IMR-90 (cell line): ENCODE results near the gene BCL11A. TPM values are rescaled to one million over a fixed set of nuclear protein-coding genes. Genes with fewer than 3 reads are reported as not detected.

Experiments used
- ATAC-seq: fragments of 200-7000 bp; cut with Tn5 transposase; 2 replicates; pipeline ENCODE4 v1.9.1; 2020; ENCODE audit warnings: low read depth, mild to moderate bottlenecking, moderate library complexity
- BruUV-seq: library from RNA; stranded (reverse); fragments of 400-500 nt; replicated peaks from 2 replicates; lab custom pipeline; 2021; lab: Mats Ljungman, UMichigan
- CTCF ChIA-PET: fragments of 300-600 bp; formaldehyde crosslinking; extraction: SDS; loops from one replicate; lab custom pipeline; 2021; ENCODE audit warnings: antibody characterized with exemption; lab: Yijun Ruan, JAX
- POLR2A ChIA-PET: fragments of 300-600 bp; sonication (Branson Sonifier 250); formaldehyde crosslinking; loops from one replicate; lab custom pipeline; 2022; ENCODE audit warnings: antibody characterized with exemption; ENCODE audit not compliant: unreplicated experiment; lab: Charles Lee
- DNase-seq: peaks from one replicate; pipeline ENCODE4 v3.0.0; 2013
- H2AFZ ChIP-seq: replicated peaks from 2 replicates; pipeline ENCODE3; 2013; ENCODE audit warnings: low read length, mild to moderate bottlenecking; ENCODE audit not compliant: poor library complexity
- H2AK5ac ChIP-seq: 2 replicates; pipeline ENCODE4 v1.6.1; 2013; ENCODE audit warnings: low read depth, low read length, inconsistent platforms
- H2AK9ac ChIP-seq: replicated peaks from 2 replicates; pipeline ENCODE3; 2013; ENCODE audit warnings: mild to moderate bottlenecking, low read depth, low read length, moderate library complexity; ENCODE audit not compliant: poor library complexity
- H2BK120ac ChIP-seq: 2 replicates; pipeline ENCODE4 v1.6.1; 2013; ENCODE audit warnings: low read depth, low read length, inconsistent platforms
- H2BK15ac ChIP-seq: 3 replicates; pipeline ENCODE4 v1.6.1; 2013; ENCODE audit warnings: low read depth, low read length, inconsistent platforms
- H2BK20ac ChIP-seq: 2 replicates; pipeline ENCODE4 v1.6.1; 2013; ENCODE audit warnings: low read depth, mild to moderate bottlenecking, inconsistent platforms, low read length, moderate library complexity
- H2BK5ac ChIP-seq: 2 replicates; pipeline ENCODE4 v1.6.1; 2013; ENCODE audit warnings: mild to moderate bottlenecking, low read depth, low read length, inconsistent platforms; ENCODE audit not compliant: poor library complexity, severe bottlenecking
- H3K14ac ChIP-seq: replicated peaks from 2 replicates; pipeline ENCODE4 v1.6.1; 2013; ENCODE audit warnings: low read depth, low read length, inconsistent platforms
- H3K18ac ChIP-seq: 2 replicates; pipeline ENCODE4 v1.6.1; 2013; ENCODE audit warnings: low read depth, low read length, control low read depth
- H3K23ac ChIP-seq: 2 replicates; pipeline ENCODE4 v1.6.1; 2013; ENCODE audit warnings: low read depth, low read length, inconsistent platforms
- H3K27ac ChIP-seq: 2 replicates; pipeline ENCODE4 v1.5.1; 2013; ENCODE audit warnings: mild to moderate bottlenecking, control low read depth, low read length; ENCODE audit not compliant: insufficient read depth
- H3K27me3 ChIP-seq: 2 replicates; pipeline ENCODE4 v1.6.1; 2013; ENCODE audit warnings: low read length; ENCODE audit not compliant: control insufficient read depth, insufficient read depth
- H3K36me3 ChIP-seq: 2 replicates; pipeline ENCODE4 v1.6.1; 2013; ENCODE audit warnings: low read length, mixed read lengths; ENCODE audit not compliant: control insufficient read depth, insufficient read depth
- H3K4ac ChIP-seq: 2 replicates; pipeline ENCODE4 v1.6.1; 2013; ENCODE audit warnings: low read depth, low read length, inconsistent platforms
- H3K4me1 ChIP-seq: 2 replicates; pipeline ENCODE4 v1.6.1; 2013; ENCODE audit warnings: low read length, mixed read lengths; ENCODE audit not compliant: control insufficient read depth, insufficient read depth
- H3K4me2 ChIP-seq: 2 replicates; pipeline ENCODE4 v1.6.1; 2013; ENCODE audit warnings: low read depth, mild to moderate bottlenecking, control low read depth, low read length, moderate library complexity
- H3K4me3 ChIP-seq: 2 replicates; pipeline ENCODE4 v1.5.1; 2013; ENCODE audit warnings: low read depth, mild to moderate bottlenecking, control low read depth, low read length, moderate library complexity; ENCODE audit not compliant: insufficient read depth
- H3K56ac ChIP-seq: 2 replicates; pipeline ENCODE4 v1.6.1; 2013; ENCODE audit warnings: low read length, inconsistent platforms; ENCODE audit not compliant: insufficient read depth; ENCODE audit errors: extremely low read depth
- H3K79me1 ChIP-seq, 2 experiments: 2 replicates each; pipeline ENCODE4 v1.6.1; 2013; ENCODE audit warnings: low read length in 2 of 2, inconsistent platforms in 1 of 2, low read depth in 1 of 2
- H3K9ac ChIP-seq: 2 replicates; pipeline ENCODE4 v1.6.1; 2013; ENCODE audit warnings: low read depth, low read length, control low read depth
- H3K9me1 ChIP-seq: 2 replicates; pipeline ENCODE4 v1.6.1; 2013; ENCODE audit warnings: low read length, inconsistent platforms; ENCODE audit not compliant: insufficient read depth
- H3K9me3 ChIP-seq: 2 replicates; pipeline ENCODE4 v1.6.1; 2013; ENCODE audit warnings: low read length; ENCODE audit not compliant: control insufficient read depth, insufficient read depth
- H4K20me1 ChIP-seq: 2 replicates; pipeline ENCODE4 v1.6.1; 2013; ENCODE audit warnings: low read length, inconsistent platforms; ENCODE audit not compliant: insufficient read depth
- H4K5ac ChIP-seq: 2 replicates; pipeline ENCODE4 v1.6.1; 2013; ENCODE audit warnings: mild to moderate bottlenecking, low read depth, low read length, control low read depth
- H4K8ac ChIP-seq, 2 experiments: 2 replicates each; pipeline ENCODE4 v1.6.1; 2013; ENCODE audit warnings: low read depth in 2 of 2, low read length in 2 of 2, control low read depth in 1 of 2, inconsistent platforms in 1 of 2
- H4K91ac ChIP-seq: 2 replicates; pipeline ENCODE4 v1.6.1; 2013; ENCODE audit warnings: low read depth, low read length, inconsistent platforms; ENCODE audit not compliant: insufficient read depth
- BHLHE40 ChIP-seq: fragments of 150-350 bp; IDR thresholded peaks from 2 replicates; pipeline ENCODE4 v1.6.1; 2016; ENCODE audit warnings: mild to moderate bottlenecking, low read depth, low read length
- CEBPB ChIP-seq: IDR thresholded peaks from 2 replicates; pipeline ENCODE4 v1.6.1; 2012; ENCODE audit warnings: low read depth, low read length, improper control_type of control experiment
- CHD1 ChIP-seq: IDR thresholded peaks from 2 replicates; pipeline ENCODE4 v1.6.1; 2012; ENCODE audit warnings: low read depth, low read length, improper control_type of control experiment
- ELK1 ChIP-seq: fragments of 150-350 bp; IDR thresholded peaks from 2 replicates; pipeline ENCODE4 v1.6.1; 2016; ENCODE audit warnings: low read depth, mild to moderate bottlenecking, low read length, moderate library complexity, borderline replicate concordance
- FOS ChIP-seq: fragments of 150-350 bp; IDR thresholded peaks from 2 replicates; pipeline ENCODE4 v1.6.1; 2016; ENCODE audit warnings: low read depth, low read length
- MXI1 ChIP-seq: IDR thresholded peaks from 2 replicates; pipeline ENCODE4 v1.6.1; 2012; ENCODE audit warnings: low read depth, mild to moderate bottlenecking, low read length, moderate library complexity, borderline replicate concordance
- NFE2L2 ChIP-seq: fragments of 150-350 bp; IDR thresholded peaks from 2 replicates; pipeline ENCODE4 v1.6.1; 2016; ENCODE audit warnings: low read depth, mild to moderate bottlenecking, low read length
- RAD21 ChIP-seq: IDR thresholded peaks from 2 replicates; pipeline ENCODE4 v1.6.1; 2012; ENCODE audit warnings: low read length, improper control_type of control experiment
- RFX5 ChIP-seq: IDR thresholded peaks from 2 replicates; pipeline ENCODE4 v1.8.0; 2012; ENCODE audit warnings: low read depth, mild to moderate bottlenecking, low read length, moderate library complexity
- SMC3 ChIP-seq: fragments of 150-350 bp; IDR thresholded peaks from 2 replicates; pipeline ENCODE4 v1.6.1; 2016; ENCODE audit warnings: low read depth, mild to moderate bottlenecking, antibody characterized with exemption, low read length, moderate library complexity
- dilution Hi-C: fragments of 300-500 bp; cut with HindIII; formaldehyde crosslinking; loops from one replicate; pipeline ENCODE4 v1.14.3; 2018; ENCODE audit warnings: low sequenced_read_pairs; ENCODE audit not compliant: unreplicated experiment
- in situ Hi-C: fragments of 300-500 bp; cut with MboI; formaldehyde crosslinking; loops from 3 replicates; pipeline ENCODE4 v1.14.3; 2019; ENCODE audit warnings: low sequenced_read_pairs, inconsistent platforms, mixed read lengths
- intact Hi-C: fragments of 100-400 bp; cut with micrococcal nuclease; formaldehyde crosslinking; loops from 2 replicates; pipeline ENCODE4 v1.10.0; 2022
- polyA plus RNA-seq, 3 experiments: library from polyadenylated mRNA; depleted of rRNA; stranded (reverse); fragments of >200 nt; gene quantifications; 2 replicates each; pipeline ENCODE4 v1.2.3, GENCODE V29; 2012; ENCODE audit warnings: low replicate concordance in 1 of 3
- total RNA-seq: library from RNA; depleted of rRNA; stranded (reverse); fragments of >200 nt; gene quantifications from 2 replicates; pipeline ENCODE4 v1.2.3, GENCODE V29; 2012
- TF ChIP-seq, protein P1 (sequence below): fragments of 150-350 bp; IDR thresholded peaks from 2 replicates; pipeline ENCODE4 v1.6.1; 2017; ENCODE audit warnings: mild to moderate bottlenecking, antibody characterized with exemption, low read length, low read depth
- TF ChIP-seq, protein P2 (sequence below): conservative IDR thresholded peaks from 2 replicates; pipeline ENCODE4 v1.5.1; 2012; ENCODE audit warnings: mild to moderate bottlenecking, low read depth, low read length, improper control_type of control experiment

Gene BCL11A
- total and polyA plus RNA-seq, 2 of the 4 experiments (the other 2 are of a cell fraction), result 1.0 to 1.1 TPM

GRCh38 chr2:60589104-60589503 lies 35.6 kb upstream of the BCL11A start:
- Histone ChIP-seq H4K91ac (no peak overlapping the region), H3K9me3 (no peaks in the 10 kb centered on the region), H3K23ac (no peak overlapping the region), H3K56ac (no peak overlapping the region), H2BK120ac (no peak overlapping the region), H3K18ac (no peak overlapping the region), H3K4ac (no peak overlapping the region), H2BK5ac (no peak overlapping the region), H2BK20ac (no peak overlapping the region), H3K27me3 (no peaks in the 10 kb centered on the region; the same call in 1 of the 2 replicates), H3K27ac (no peak overlapping the region), H3K79me1 (no peaks in the 10 kb centered on the region), H2BK15ac (no peak overlapping the region), H4K8ac (no peak overlapping the region), H3K4me1 (no peaks in the 10 kb centered on the region), H4K5ac (no peak overlapping the region), H3K9ac (no peak overlapping the region), H3K4me2 (no peak overlapping the region), H2AFZ (no peak overlapping the region), H2AK5ac (no peak overlapping the region), H3K4me3 (no peak overlapping the region), H4K20me1 (no peaks in the 10 kb centered on the region), H2AK9ac (no peak overlapping the region), H3K14ac (no peak overlapping the region), H3K36me3 (no peaks in the 10 kb centered on the region), H3K9me1 (no peaks in the 10 kb centered on the region)
- no TSS peak for BruUV-seq
- CTCF ChIA-PET, result no interaction called here
- TF ChIP-seq NFE2L2 (no peak), SMC3 (no peak), CHD1 (no peak), RFX5 (no peak), CEBPB (no peak), ELK1 (no peak), FOS (no peak), BHLHE40 (no peak), RAD21 (no peak), MXI1 (no peak)
- TF ChIP-seq, protein P1, sequence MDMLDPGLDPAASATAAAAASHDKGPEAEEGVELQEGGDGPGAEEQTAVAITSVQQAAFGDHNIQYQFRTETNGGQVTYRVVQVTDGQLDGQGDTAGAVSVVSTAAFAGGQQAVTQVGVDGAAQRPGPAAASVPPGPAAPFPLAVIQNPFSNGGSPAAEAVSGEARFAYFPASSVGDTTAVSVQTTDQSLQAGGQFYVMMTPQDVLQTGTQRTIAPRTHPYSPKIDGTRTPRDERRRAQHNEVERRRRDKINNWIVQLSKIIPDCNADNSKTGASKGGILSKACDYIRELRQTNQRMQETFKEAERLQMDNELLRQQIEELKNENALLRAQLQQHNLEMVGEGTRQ, result no peak
- TF ChIP-seq, protein P2, sequence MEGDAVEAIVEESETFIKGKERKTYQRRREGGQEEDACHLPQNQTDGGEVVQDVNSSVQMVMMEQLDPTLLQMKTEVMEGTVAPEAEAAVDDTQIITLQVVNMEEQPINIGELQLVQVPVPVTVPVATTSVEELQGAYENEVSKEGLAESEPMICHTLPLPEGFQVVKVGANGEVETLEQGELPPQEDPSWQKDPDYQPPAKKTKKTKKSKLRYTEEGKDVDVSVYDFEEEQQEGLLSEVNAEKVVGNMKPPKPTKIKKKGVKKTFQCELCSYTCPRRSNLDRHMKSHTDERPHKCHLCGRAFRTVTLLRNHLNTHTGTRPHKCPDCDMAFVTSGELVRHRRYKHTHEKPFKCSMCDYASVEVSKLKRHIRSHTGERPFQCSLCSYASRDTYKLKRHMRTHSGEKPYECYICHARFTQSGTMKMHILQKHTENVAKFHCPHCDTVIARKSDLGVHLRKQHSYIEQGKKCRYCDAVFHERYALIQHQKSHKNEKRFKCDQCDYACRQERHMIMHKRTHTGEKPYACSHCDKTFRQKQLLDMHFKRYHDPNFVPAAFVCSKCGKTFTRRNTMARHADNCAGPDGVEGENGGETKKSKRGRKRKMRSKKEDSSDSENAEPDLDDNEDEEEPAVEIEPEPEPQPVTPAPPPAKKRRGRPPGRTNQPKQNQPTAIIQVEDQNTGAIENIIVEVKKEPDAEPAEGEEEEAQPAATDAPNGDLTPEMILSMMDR, result no peak
- intact Hi-C loops (loop anchor here (10.0 kb wide), 1 partner anchor 1284 kb away; no protein-coding TSS in a partner anchor), dilution Hi-C loops (no loop called here), in situ Hi-C loops (loop anchor here (25.0 kb wide), 1 partner anchor 1827 kb away; no protein-coding TSS in a partner anchor)
- no peak for DNase-seq
- POLR2A ChIA-PET, result no interaction called here
- ATAC-seq, result no peak
